ENCODE measurements around the gene KLHL33. TPM values are rescaled to one million over a fixed set of nuclear protein-coding genes. Genes with fewer than 3 reads are reported as not detected.

The KLHL33 gene
- total and polyA plus RNA-seq, 8 donors: under 0.01 to 4.3 (median 0.06) TPM; not detected in 3

GRCh38 chr14:20460458-20461224 is 24.7 kb upstream of the KLHL33 start:
- no peaks in the 10 kb centered on the region for H3K9me3 ChIP-seq
- peak overlapping the region; percentile 88 to 99 (median 91) for H3K4me3 ChIP-seq
- H3K36me3 ChIP-seq: peaks cover 30 to 42% (median 37%) of the 10 kb centered on the region in 4 donors
- no peaks in the 10 kb centered on the region for H3K27me3 ChIP-seq
- intact Hi-C loops (cut with DNase I; ENCODE audit: low total_unique reads): no loop called here
- H3K27ac ChIP-seq: peak overlapping the region; percentile 96 to 99 (median 98)
- TF ChIP-seq EP300 (IDR thresholded peaks at IDR 0.05) (no peak), CTCF (IDR thresholded peaks at IDR 0.05) (no peak), POLR2A (IDR thresholded peaks at IDR 0.05) (no peak), POLR2AphosphoS5 (IDR thresholded peaks at IDR 0.05) (no peak)
- peaks cover 21 to 59% (median 51%) of the 10 kb centered on the region in 4 donors for H3K4me1 ChIP-seq
- 3 to 9% (median 4%) methylated on average over 17 to 32 of the region's 32 CpGs for WGBS, 5 donors
- peak; percentile 68 to 86 for DNase-seq

GRCh38 chr14:20458031-20458789 is 22.2 kb upstream of the KLHL33 start:
- no peak for DNase-seq
- Histone ChIP-seq H3K4me3 (no peak overlapping the region), H3K27ac (peak overlapping the region in 4 of 5 donors; percentile 13 to 96 (median 16)), H3K9me3 (no peaks in the 10 kb centered on the region), H3K36me3 (peaks cover 30 to 42% (median 37%) of the 10 kb centered on the region in 4 donors), H3K4me1 (peaks cover 30 to 70% (median 63%) of the 10 kb centered on the region in 4 donors), H3K27me3 (no peaks in the 10 kb centered on the region)
- intact Hi-C loops (cut with DNase I; ENCODE audit: low total_unique reads): no loop called here
- TF ChIP-seq CTCF (IDR thresholded peaks at IDR 0.05): no peak
- no peak for TF ChIP-seq POLR2A (IDR thresholded peaks at IDR 0.05)
- TF ChIP-seq POLR2AphosphoS5 (IDR thresholded peaks at IDR 0.05): no peak
- no peak for TF ChIP-seq EP300 (IDR thresholded peaks at IDR 0.05)
- 37 to 62% (median 52%) methylated on average over 6 to 8 of the region's 8 CpGs for WGBS, 5 donors

GRCh38 chr14:20456971-20457370 is 21.0 kb upstream of the KLHL33 start:
- Histone ChIP-seq H3K4me3 (peak overlapping the region in 1 of 4 donors; percentile 75), H3K9me3 (no peaks in the 10 kb centered on the region), H3K27me3 (no peaks in the 10 kb centered on the region), H3K36me3 (peaks cover 35 to 51% (median 43%) of the 10 kb centered on the region in 4 donors), H3K4me1 (peaks cover 38 to 72% (median 68%) of the 10 kb centered on the region in 4 donors), H3K27ac (peak overlapping the region in 3 of 5 donors; percentile 90 to 96 (median 95))
- no peak for TF ChIP-seq POLR2A (IDR thresholded peaks at IDR 0.05)
- no peak for TF ChIP-seq CTCF (IDR thresholded peaks at IDR 0.05)
- no peak for TF ChIP-seq EP300 (IDR thresholded peaks at IDR 0.05)
- TF ChIP-seq POLR2AphosphoS5 (IDR thresholded peaks at IDR 0.05): no peak
- intact Hi-C loops (cut with DNase I; ENCODE audit: low total_unique reads): no loop called here
- 64 to 82% (median 72%) methylated on average over 13 of the region's 13 CpGs for WGBS, 5 donors
- DNase-seq: no peak

Data from stomach (tissue), 9 donors.